Measurements from ENCODE around the gene RAB11A.

The RAB11A gene

GRCh38 chr15:65906396-65906795, 37.1 kb downstream of the RAB11A start:
- no peak for TF ChIP-seq CTCF (IDR thresholded peaks at IDR 0.05; ENCODE audit: extremely low read depth, missing control alignments)
- no peak for DNase-seq (ENCODE audit: low spot score)

- TF ChIP-seq CTCF (IDR thresholded peaks at IDR 0.05; ENCODE audit: extremely low read depth, missing control alignments), result no peak
- DNase-seq (ENCODE audit: low spot score), result no peak
Measured at GRCh38 chr15:65907661-65908060, 38.4 kb downstream of the RAB11A start.

DNA sequence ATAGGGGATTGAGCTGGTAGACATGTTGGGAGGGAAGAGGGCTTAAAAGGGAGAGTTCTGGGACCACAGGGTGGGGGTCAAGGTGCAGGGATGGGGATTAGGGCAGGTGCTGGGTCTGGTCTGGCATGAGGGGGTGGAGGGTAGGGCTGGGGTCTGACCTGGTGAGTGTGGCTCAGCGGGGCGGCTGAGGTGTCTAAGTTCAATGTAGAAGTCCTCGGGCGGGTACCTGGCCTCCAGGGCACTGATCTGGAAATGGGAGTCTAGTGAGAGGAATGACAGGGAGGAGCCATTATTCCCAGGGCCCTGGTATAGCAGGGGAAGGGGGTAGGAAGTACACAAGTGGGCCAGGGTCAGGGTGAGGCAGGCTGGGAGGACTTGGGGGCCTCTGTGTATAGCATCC, 39.6 kb downstream of the RAB11A start:
- TF ChIP-seq CTCF (IDR thresholded peaks at IDR 0.05; ENCODE audit: extremely low read depth, missing control alignments), result no peak
- no peak for DNase-seq (ENCODE audit: low spot score)

- DNase-seq (ENCODE audit: low spot score), result no peak
- TF ChIP-seq CTCF (IDR thresholded peaks at IDR 0.05; ENCODE audit: extremely low read depth, missing control alignments), result no peak
Measured at GRCh38 chr15:65909831-65910230, 40.5 kb downstream of the RAB11A start.

GRCh38 chr15:65910341-65910740, 41.0 kb downstream of the RAB11A start:
- no peak for TF ChIP-seq CTCF (IDR thresholded peaks at IDR 0.05; ENCODE audit: extremely low read depth, missing control alignments)
- DNase-seq (ENCODE audit: low spot score), result no peak

DNA sequence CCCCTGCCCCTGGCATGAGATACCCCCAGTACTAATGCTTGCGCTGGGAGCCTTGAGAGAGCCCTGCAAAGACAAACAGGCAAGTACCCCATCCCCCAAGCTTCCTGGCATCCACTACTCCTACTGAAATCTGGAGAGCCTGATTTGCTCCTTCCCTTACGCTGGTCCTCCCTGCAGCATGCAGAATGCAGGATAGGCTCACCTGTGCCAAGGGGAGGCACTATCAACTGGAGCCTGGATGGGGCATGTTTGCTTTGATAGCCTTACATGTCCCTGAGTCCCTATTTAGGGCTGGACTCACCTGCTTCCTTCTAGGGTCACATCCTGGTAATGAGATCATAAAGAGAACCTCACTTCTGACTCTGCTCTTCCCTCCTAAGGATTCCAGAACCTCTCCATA, 42.9 kb downstream of the RAB11A start:
- no peak for DNase-seq (ENCODE audit: low spot score)
- no peak for TF ChIP-seq CTCF (IDR thresholded peaks at IDR 0.05; ENCODE audit: extremely low read depth, missing control alignments)

- no peak for DNase-seq (ENCODE audit: low spot score)
- TF ChIP-seq CTCF (IDR thresholded peaks at IDR 0.05; ENCODE audit: extremely low read depth, missing control alignments), result no peak
Measured at GRCh38 chr15:65913631-65914199, 44.4 kb downstream of the RAB11A start.
